ENCODE measurements around the gene ETS1.

DNA sequence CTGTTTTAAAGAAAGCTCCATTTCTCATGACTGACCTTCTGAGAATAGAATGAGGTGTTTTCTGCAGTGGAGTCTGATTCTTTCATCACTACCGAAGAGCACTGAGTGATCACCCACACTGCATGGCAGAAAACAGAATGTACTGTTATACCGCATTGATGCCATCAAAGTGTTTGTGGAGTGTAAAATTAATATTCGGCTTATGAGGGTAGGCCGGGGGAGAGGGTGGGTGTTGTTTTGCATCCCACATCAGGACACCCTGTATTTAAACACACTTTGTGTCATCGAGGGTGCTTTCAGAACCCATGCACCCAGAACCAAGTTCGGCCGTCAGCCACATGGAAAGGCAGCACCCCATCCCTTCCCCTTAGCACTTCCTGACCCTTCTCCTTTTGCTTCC, 41.3 kb upstream of the ETS1 start:
- TF ChIP-seq, protein P1, sequence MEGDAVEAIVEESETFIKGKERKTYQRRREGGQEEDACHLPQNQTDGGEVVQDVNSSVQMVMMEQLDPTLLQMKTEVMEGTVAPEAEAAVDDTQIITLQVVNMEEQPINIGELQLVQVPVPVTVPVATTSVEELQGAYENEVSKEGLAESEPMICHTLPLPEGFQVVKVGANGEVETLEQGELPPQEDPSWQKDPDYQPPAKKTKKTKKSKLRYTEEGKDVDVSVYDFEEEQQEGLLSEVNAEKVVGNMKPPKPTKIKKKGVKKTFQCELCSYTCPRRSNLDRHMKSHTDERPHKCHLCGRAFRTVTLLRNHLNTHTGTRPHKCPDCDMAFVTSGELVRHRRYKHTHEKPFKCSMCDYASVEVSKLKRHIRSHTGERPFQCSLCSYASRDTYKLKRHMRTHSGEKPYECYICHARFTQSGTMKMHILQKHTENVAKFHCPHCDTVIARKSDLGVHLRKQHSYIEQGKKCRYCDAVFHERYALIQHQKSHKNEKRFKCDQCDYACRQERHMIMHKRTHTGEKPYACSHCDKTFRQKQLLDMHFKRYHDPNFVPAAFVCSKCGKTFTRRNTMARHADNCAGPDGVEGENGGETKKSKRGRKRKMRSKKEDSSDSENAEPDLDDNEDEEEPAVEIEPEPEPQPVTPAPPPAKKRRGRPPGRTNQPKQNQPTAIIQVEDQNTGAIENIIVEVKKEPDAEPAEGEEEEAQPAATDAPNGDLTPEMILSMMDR (IDR thresholded peaks at IDR 0.05): no peak
- no peak for TF ChIP-seq POLR2AphosphoS5 (IDR thresholded peaks at IDR 0.05)

Measured in prostate gland (tissue), 2 donors.